C4-2B (cell line): ENCODE data around the gene CBX7.
A peak's percentile ranks its signal among the peaks of the same experiment; 100 is the strongest.

Source experiments
- H3K27ac ChIP-seq: fragments of 450-650 bp; 2 replicates; pipeline ENCODE4 v1.5.1; 2017
- ZFX ChIP-seq: fragments of 450-650 bp; IDR thresholded peaks from 2 replicates; pipeline ENCODE4 v1.6.1; 2017
- TF ChIP-seq, protein P1 (sequence below): fragments of 450-650 bp; conservative IDR thresholded peaks from 2 replicates; pipeline ENCODE4 v1.5.1; 2017; ENCODE audit warnings: mild to moderate bottlenecking

Gene CBX7

DNA sequence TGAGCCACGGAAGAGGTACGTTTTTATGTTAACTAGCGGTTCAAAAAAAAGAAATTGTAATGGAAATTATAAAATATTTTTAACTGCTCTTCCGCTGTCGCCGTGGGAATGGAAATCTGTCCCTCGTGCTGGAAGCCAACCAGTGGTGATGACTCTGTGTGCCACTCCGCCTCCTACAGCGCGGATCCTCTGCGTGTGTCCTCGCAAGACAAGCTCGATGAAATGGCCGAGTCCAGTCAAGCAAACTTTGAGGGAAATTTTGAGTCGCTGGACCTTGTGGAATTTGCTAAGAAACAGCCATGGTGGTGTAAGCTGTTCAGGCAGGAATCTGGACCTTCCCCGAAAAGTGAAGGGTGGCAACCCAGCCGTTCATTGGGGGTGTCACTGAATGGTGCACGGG lies 2.9 kb upstream of the CBX7 start:
- no peak overlapping the region for H3K27ac ChIP-seq
- TF ChIP-seq, protein P1, sequence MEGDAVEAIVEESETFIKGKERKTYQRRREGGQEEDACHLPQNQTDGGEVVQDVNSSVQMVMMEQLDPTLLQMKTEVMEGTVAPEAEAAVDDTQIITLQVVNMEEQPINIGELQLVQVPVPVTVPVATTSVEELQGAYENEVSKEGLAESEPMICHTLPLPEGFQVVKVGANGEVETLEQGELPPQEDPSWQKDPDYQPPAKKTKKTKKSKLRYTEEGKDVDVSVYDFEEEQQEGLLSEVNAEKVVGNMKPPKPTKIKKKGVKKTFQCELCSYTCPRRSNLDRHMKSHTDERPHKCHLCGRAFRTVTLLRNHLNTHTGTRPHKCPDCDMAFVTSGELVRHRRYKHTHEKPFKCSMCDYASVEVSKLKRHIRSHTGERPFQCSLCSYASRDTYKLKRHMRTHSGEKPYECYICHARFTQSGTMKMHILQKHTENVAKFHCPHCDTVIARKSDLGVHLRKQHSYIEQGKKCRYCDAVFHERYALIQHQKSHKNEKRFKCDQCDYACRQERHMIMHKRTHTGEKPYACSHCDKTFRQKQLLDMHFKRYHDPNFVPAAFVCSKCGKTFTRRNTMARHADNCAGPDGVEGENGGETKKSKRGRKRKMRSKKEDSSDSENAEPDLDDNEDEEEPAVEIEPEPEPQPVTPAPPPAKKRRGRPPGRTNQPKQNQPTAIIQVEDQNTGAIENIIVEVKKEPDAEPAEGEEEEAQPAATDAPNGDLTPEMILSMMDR: no peak
- TF ChIP-seq ZFX: no peak

DNA sequence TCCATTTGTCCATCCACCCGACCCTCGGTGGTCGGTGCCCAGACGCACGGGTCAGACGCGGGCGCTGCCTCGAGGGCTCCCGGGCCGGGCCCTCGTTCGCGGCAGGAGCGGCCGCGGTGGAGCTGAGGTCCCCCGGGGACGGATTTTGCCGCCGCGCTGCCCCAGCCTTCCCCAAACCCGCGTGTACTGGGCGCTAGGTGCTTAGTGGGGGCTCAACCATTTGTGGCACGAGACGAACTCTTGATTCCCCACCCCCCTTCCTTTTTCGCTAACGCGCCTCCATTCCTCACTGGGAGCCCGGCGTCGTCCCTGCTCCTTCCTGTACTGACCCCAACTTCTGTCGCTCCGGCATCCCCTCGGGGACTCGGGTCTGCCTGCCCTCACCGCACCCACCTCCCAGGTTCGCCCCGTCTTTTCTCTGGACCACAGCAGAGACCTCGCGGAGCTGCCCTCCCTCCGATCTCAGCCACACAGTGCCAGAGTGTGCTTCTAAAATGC lies 789 bp upstream of the CBX7 start:
- TF ChIP-seq ZFX: no peak
- TF ChIP-seq, protein P1: no peak
- peak overlapping the region; percentile 78 for H3K27ac ChIP-seq

DNA sequence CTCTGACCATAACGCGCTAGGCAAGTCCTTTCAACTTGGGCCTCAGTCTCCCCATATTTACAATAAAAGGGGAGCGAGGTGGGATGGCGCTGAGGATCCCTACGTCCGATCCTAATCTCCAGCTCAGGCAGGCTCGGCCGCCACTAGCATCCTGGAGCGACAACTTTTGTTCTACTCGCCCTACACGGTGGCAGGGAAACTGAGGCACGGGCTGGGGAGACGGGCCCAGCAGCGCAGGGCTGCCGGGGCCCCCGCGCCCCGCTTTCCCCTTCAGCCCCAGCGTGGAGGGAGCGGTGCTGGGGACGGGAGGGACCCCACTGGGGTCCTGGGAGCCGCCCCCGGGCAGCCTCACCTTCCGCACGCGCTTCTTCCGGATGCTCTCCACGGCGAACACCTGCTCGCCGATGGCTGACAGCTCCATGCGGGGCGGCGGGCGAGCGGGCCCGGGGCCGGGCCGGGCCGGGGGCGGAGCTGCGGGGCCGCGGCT lies 413 bp downstream of the CBX7 start:
- no peak for TF ChIP-seq ZFX

DNA sequence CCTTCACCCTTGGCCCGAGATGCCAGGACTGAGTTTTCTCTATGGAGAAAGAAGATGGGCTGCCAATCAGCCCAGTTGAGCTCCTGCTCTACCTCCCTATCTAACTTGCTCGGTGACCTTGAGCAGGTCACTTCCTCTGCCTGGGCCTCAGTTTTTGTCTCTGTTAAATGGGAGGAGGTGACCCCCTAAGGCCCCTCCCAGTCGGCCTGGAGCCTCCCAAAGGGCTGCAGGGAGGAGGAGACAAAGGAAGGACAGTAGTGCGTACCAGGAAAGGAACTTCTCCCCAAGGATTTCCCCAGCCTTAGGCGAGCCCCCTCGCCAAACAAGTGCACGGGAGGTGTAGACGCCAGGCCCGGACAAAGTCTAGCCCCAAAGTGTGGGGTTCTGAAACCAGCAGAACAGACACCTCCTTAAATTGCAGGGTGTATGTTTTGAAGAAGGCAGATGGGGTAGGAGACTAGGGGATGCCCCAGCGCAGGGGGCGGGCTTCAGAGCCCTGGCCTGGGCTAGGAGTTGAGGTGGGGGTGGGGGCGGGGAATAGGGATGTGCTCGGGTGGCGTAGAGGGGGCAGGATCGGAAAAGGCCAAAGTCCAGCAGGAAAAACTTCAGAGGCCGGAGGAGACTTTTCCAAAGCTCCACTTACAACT lies 1.0 kb downstream of the CBX7 start:
- no peak for TF ChIP-seq ZFX
- TF ChIP-seq, protein P1: no peak

More for the DNA sequence above, 413 bp downstream of the CBX7 start:
- peak overlapping the region; percentile 78 for H3K27ac ChIP-seq

DNA sequence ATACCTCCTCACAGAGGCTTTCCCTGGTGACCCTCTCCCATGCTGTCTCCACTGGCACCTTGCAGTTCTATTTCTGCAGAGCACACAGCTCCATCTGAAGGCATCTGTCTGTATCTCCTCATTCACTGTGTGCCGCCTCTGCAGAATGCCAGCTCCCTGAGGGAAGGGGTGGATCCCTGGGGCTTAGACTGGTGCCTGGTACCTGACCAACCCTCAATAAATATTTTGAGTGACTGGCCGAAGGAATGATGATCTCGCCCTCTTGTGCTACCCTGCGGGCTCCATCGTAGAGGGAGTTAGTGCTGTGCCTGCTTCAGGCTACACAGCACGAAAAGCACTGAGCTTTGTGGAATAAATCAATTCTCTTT lies 1.6 kb downstream of the CBX7 start:
- TF ChIP-seq, protein P1: no peak
- no peak for TF ChIP-seq ZFX
- H3K27ac ChIP-seq: no peak overlapping the region

More for the DNA sequence above, 1.0 kb downstream of the CBX7 start:
- H3K27ac ChIP-seq: peak overlapping the region; percentile 78

DNA sequence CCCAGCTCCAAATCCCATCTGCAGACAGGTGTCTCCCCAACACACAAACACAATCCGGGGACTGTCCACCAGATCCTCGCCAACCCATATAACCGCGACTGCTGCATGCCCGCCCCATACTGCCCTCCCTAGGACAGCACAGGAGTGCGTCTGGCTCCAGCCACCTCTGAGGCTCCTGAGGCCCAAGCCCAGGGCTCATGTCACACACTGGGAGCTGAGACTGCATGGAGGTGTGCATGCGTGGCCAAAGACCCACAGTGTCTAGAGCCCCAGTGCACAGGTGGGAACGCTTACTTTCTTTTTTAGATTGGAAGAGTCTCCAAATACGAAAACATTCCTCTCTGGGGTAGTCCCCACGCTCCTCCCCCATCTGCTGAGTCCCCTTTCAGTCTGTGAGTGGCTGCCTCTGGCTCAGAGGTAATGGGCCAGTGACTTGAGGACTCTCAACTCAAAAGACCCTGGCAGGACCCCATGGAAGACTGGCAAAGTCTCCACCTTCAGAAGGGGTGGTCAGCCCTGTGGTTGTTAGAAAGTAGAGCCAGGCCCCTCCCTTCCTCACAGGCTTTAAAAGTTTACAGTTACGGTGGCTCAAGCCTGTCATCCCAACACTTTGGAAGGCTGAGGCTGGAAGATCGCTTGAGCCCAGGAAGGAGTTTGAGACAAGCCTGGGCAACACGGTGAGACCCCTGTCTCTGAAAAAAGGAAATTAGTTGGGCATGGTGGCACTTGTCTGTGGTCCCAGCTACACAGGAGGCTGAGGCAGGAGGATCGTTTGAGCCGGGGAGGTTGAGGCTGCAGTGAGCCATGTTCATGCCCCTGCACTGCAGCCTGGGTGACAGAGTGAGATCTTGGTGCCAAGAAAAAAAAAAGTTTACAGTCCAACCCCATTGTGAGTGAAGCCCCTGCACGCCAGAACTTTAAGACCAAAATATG lies 2.3 kb downstream of the CBX7 start:
- no peak overlapping the region for H3K27ac ChIP-seq
- TF ChIP-seq, protein P1: no peak
- TF ChIP-seq ZFX: no peak

DNA sequence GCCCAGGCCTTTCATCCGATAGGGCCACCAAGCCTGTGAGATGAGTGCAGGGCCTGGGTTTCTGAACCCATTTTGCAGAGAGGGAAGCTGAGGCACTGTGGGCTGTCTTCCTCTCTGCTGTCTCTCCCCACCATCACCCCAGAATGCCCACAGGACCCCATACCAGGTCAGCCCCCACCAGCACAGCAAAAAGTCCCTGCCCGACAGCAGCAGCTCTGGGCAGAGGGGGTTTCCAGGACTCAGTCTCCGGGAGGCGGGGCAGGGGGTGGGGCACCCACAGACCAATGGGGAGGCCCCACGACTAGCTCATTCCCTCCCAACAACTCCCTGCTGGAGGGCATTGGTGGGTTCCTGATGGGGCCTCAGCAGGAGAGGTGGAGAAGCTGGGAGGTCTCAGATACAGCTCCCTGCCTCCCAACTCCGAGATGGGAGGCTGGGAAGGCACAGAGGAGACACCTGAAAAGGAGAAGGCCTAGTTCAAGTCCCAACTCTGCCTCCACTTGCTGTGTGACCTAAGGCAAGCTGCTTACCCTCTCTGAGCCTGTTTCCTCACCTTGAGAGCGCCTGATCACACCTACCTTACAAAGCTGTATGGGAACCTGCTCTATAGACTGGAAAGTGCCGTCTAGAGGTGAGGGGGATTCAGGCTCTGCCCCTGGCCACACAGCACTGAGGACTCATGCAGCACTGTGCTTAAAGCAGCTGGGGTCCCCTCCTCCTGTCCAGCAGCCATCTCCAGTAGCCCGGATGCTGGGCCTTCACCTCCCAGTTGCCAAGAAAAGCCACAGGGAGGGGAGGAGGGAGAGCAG lies 3.5 kb downstream of the CBX7 start:
- H3K27ac ChIP-seq: no peak overlapping the region
- TF ChIP-seq, protein P1: no peak
- TF ChIP-seq ZFX: no peak
